SHP77 (cell line): Measurements from ENCODE around the gene NEDD4L.

Source experiments
- DNase-seq, 2 experiments: peaks; one replicate each; lab custom pipeline; 2025; lab: John Stamatoyannopoulos, UW

NEDD4L gene

GRCh38 chr18:58319719-58320118 is 275.7 kb downstream of the NEDD4L start:
- no peak for DNase-seq

GRCh38 chr18:58320907-58321561 is 277.0 kb downstream of the NEDD4L start:
- no peak for DNase-seq

GRCh38 chr18:58321986-58322385 is 278.0 kb downstream of the NEDD4L start:
- peak; percentile 42 to 70 for DNase-seq

- DNase-seq: no peak
These were observed 278.4 kb downstream of the NEDD4L start for GRCh38 chr18:58322464-58322863.

GRCh38 chr18:58323866-58324762 is 280.1 kb downstream of the NEDD4L start:
- no peak for DNase-seq

GRCh38 chr18:58324824-58325480 is 280.9 kb downstream of the NEDD4L start:
- DNase-seq: no peak

GRCh38 chr18:58325494-58325893 is 281.5 kb downstream of the NEDD4L start:
- no peak for DNase-seq

- no peak for DNase-seq
These were observed 290.0 kb downstream of the NEDD4L start for GRCh38 chr18:58334061-58334460.

DNA sequence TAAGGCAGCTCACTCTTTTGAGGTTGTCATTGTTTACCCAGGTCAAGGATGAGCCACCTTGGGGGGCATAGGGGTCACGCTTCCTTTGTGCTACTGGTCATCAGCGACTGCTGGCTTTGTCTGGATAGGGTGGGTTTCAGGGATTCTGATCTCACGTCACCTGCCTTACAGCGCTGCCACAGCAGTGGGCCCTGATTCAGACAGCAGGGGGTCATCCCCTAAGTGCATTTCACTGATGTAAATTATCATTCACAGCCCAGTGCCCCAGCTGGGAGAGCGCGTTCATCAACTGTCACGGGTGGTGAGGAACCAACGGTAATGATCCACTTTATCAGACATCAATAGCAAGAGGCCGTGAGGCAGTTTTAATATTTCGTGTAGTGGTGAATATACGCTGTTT is 291.2 kb downstream of the NEDD4L start:
- DNase-seq: no peak

GRCh38 chr18:58335821-58336220 is 291.8 kb downstream of the NEDD4L start:
- DNase-seq: no peak

- no peak for DNase-seq
These were observed 292.6 kb downstream of the NEDD4L start for GRCh38 chr18:58336605-58337004.

GRCh38 chr18:58337285-58337684 is 293.3 kb downstream of the NEDD4L start:
- DNase-seq: no peak

DNA sequence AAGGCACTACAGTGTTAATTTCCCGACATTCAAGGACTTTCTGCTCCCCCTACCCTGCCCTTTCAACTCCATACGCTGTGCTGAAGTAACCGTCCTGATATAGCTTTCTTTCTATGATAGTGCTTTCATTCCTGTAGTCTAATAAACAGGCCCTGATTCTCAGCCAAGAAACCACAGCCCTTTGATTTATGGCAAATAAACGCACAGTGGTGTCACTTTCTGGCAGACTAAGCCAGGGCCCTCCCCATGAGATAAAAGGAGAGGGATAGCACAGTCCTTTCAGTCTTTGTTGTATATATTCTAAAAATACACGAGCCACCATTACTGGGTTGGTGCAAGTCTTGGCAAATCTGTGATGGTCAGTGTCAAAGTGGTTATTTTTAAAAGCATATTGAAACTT is 293.7 kb downstream of the NEDD4L start:
- no peak for DNase-seq

DNA sequence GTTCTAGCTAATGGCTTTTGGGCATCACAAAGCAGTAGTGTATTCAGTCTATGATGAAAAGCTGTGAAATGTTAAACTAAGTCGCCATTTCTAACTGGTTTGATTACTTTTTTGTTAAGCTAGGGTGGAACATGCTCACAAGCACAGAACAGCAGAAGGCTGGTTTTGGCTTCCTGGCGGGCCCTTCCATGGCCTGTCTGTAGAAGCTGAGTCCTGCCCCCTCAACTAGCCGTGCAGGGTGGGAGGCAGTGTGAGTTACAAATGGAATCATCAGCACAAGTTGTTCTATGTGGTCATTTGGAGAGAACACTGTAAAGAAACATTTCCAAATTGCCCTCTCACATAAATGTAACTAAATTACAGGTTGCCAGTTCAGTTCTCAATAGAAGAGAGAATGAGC is 294.1 kb downstream of the NEDD4L start:
- no peak for DNase-seq

GRCh38 chr18:58338961-58339592 is 295.1 kb downstream of the NEDD4L start:
- no peak for DNase-seq

DNA sequence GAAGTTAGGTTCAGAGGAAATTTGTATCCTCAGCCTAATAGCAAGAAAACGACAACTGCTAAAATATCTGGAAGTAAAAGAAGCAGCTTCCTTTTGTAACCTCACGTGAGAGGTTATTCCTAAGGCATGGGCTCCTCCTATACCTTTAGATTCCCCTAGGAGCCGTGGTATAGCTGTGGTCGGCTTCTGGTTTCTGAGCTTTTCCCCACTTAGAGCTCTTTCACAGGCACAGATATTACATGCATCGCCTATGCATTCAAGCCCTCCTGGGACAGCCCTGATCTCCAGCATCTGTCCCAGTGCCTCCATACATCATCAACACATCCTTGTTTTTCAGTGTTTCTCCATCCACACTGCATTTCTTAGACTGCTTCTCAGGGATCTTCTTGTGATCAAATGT is 295.9 kb downstream of the NEDD4L start:
- no peak for DNase-seq

- DNase-seq: no peak
These were observed 297.9 kb downstream of the NEDD4L start for GRCh38 chr18:58341916-58342315.

DNA sequence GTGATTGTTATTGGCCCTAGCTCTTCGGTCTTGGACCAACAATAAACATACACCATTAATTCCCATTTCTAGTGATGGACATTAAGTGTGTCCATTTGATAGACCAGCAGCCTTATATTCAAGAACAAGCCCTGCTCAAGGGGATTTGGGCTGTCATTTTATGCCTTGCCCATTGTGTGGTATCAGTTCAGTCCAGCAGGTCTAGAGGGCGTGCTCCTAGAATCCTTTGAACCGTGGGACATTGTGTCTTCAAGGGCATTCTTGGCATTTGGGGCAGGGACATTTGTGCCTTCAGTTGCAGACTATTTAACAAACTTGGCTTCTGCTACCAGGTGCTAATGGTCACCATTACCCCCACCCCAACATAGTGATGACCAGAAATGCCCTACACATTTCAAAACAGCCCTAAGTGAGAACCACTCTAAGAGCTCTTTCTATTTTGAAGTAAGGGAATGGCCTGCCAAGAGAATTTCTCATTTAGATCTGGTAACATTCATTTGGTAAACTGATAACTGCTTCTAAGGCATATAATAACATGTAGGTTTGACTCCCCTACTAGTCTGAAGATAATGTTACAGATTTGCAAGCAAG is 300.1 kb downstream of the NEDD4L start:
- no peak for DNase-seq

DNA sequence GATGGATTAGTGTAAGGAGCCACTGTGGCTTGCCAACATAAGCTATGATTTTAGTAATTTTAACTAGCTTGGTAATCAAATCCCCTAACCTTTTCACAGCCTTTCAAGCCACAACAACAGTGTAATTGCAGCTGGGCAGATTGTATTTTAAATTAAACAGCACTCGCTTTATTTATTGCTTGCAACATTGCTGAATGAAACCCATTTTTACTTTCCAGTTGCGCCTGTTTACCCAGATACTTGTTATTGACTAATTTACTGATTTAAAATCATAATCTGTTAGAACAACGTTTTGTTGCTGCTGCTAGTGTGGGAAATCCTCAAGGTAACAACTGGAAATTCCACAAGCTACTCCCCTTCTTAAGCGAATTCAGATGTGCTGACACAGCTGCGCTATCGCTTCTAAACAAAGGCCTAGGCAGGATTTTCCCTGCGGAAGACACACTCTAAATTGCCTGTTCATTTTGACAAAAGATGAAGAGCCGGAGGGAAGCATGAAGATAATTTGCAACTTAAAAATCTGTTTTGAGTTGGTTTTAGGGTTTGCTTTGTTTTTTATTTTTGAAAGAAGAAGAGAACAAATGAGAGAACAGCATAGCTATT is 300.9 kb downstream of the NEDD4L start:
- DNase-seq: no peak

DNA sequence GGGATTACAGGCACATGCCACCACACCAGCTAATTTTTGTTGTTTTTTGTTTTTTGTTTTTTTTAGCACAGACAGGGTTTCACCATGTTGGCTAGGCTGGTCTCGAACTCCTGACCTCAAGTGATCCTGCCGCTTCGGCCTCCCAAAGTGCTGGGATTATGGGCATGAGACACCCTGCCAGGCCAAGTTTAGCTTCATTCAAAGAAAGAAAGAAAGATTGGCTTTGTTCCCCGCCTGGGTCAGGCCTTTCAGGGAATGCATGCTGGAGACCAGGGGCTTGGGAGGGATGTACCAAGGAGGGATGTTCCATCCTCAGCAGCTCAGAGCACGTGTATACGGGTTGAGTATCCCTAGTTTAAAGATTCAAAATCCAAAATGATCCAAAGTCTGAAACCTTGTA is 301.8 kb downstream of the NEDD4L start:
- no peak for DNase-seq

- no peak for DNase-seq
These were observed 303.1 kb downstream of the NEDD4L start for GRCh38 chr18:58347135-58347534.

DNA sequence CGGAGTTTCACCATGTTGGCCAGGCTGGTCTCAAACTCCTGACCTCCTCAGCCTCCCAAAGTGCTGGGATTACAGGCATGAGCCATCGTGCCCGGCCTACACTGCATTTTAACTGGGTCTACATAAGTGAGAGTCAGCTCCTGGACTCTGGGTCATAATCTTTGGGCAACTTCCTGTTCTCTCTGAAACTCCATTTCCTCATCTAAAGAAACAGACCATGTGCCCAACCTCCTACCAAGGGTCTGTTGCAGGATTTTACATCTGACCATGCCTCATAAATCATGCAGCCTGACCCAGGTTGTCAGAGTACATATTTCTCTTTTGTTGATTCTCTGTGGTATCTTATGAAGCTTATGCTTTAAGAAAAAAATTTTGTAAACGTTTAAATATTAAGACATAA is 304.5 kb downstream of the NEDD4L start:
- no peak for DNase-seq
